HG03060 (cell line): ENCODE data around the gene MSH6.
A peak's percentile ranks its signal among the peaks of the same experiment; 100 is the strongest.

ENCODE experiments used
- ATAC-seq: cut with Tn5 transposase; IDR thresholded peaks from one replicate; pipeline ENCODE4 v1.9.1; 2021; ENCODE audit warnings: low read depth, moderate number of reproducible peaks; ENCODE audit not compliant: unreplicated experiment

Gene MSH6

GRCh38 chr2:47778698-47779425 is 4.1 kb upstream of the MSH6 start:
- ATAC-seq = no peak

- ATAC-seq = no peak
Measured at GRCh38 chr2:47779426-47779790, 3.5 kb upstream of the MSH6 start.

- peak; percentile 8 for ATAC-seq
Measured at GRCh38 chr2:47782381-47782670, 619 bp upstream of the MSH6 start.

GRCh38 chr2:47783486-47784351 is 774 bp downstream of the MSH6 start:
- peak; percentile 7 for ATAC-seq

- ATAC-seq = no peak
Measured at GRCh38 chr2:47784352-47784851, 1.5 kb downstream of the MSH6 start.

- ATAC-seq = no peak
Measured at GRCh38 chr2:47785986-47786385, 3.0 kb downstream of the MSH6 start.

GRCh38 chr2:47796090-47796697 is 13.2 kb downstream of the MSH6 start:
- no peak for ATAC-seq

GRCh38 chr2:47798631-47799030 is 15.7 kb downstream of the MSH6 start:
- ATAC-seq = no peak

- ATAC-seq = no peak
Measured at GRCh38 chr2:47799031-47799609, 16.2 kb downstream of the MSH6 start.

- no peak for ATAC-seq
Measured at GRCh38 chr2:47801118-47801517, 18.2 kb downstream of the MSH6 start.

GRCh38 chr2:47803363-47803762 is 20.4 kb downstream of the MSH6 start:
- ATAC-seq = no peak

GRCh38 chr2:47803770-47804169 is 20.8 kb downstream of the MSH6 start:
- no peak for ATAC-seq

- ATAC-seq = no peak
Measured at GRCh38 chr2:47805850-47806249, 22.9 kb downstream of the MSH6 start.

GRCh38 chr2:47808614-47809013 is 25.7 kb downstream of the MSH6 start:
- no peak for ATAC-seq

GRCh38 chr2:47809903-47810302 is 27.0 kb downstream of the MSH6 start:
- no peak for ATAC-seq

- no peak for ATAC-seq
Measured at GRCh38 chr2:47810850-47811249, 27.9 kb downstream of the MSH6 start.

GRCh38 chr2:47811668-47812067 is 28.7 kb downstream of the MSH6 start:
- no peak for ATAC-seq

- ATAC-seq = no peak
Measured at GRCh38 chr2:47815764-47816163, 32.8 kb downstream of the MSH6 start.

GRCh38 chr2:47818777-47819176 is 35.8 kb downstream of the MSH6 start:
- no peak for ATAC-seq

- ATAC-seq = no peak
Measured at GRCh38 chr2:47819834-47820233, 36.9 kb downstream of the MSH6 start.

GRCh38 chr2:47822518-47822917 is 39.6 kb downstream of the MSH6 start:
- ATAC-seq = no peak
